ENCODE results near the gene SEMA6A. TPM values are rescaled to one million over a fixed set of nuclear protein-coding genes. Genes with fewer than 3 reads are reported as not detected.

Gene SEMA6A
- total RNA-seq, 3 donors from 2014 or later = 33.9 to 40.3 (median 35.6) TPM

- Histone ChIP-seq H3K9me3 (no peaks in the 10 kb centered on the region), H3K4me3 (no peak overlapping the region), H3K4me1 (no peaks in the 10 kb centered on the region), H3K27ac (no peak overlapping the region), H3K27me3 (no peaks in the 10 kb centered on the region), H3K36me3 (no peaks in the 10 kb centered on the region)
- TF ChIP-seq POLR2AphosphoS5 (IDR thresholded peaks at IDR 0.05) = no peak
- no peak for TF ChIP-seq CTCF (IDR thresholded peaks at IDR 0.05)
- TF ChIP-seq POLR2A (IDR thresholded peaks at IDR 0.05) = no peak
- DNase-seq (ENCODE audit: low spot score in 2 of 2) = no peak
- intact Hi-C loops (cut with DNase I; ENCODE audit: low total_unique reads) = no loop called here
These were observed 69.9 kb downstream of the SEMA6A start for GRCh38 chr5:116504593-116505166.

- no peak for TF ChIP-seq POLR2AphosphoS5 (IDR thresholded peaks at IDR 0.05)
- TF ChIP-seq POLR2A (IDR thresholded peaks at IDR 0.05) = no peak
- no peak for TF ChIP-seq CTCF (IDR thresholded peaks at IDR 0.05)
- no peaks in the 10 kb centered on the region for H3K9me3 ChIP-seq
- H3K4me1 ChIP-seq = no peaks in the 10 kb centered on the region
- intact Hi-C loops (cut with DNase I; ENCODE audit: low total_unique reads) = no loop called here
- no peaks in the 10 kb centered on the region for H3K27me3 ChIP-seq
- H3K4me3 ChIP-seq = no peak overlapping the region
- no peak overlapping the region for H3K27ac ChIP-seq
- no peak for DNase-seq (ENCODE audit: low spot score in 2 of 2)
- no peaks in the 10 kb centered on the region for H3K36me3 ChIP-seq
These were observed 72.0 kb downstream of the SEMA6A start for GRCh38 chr5:116502616-116503015.

- Histone ChIP-seq H3K36me3 (no peaks in the 10 kb centered on the region), H3K27me3 (no peaks in the 10 kb centered on the region), H3K4me3 (no peak overlapping the region), H3K27ac (no peak overlapping the region), H3K9me3 (no peaks in the 10 kb centered on the region), H3K4me1 (no peaks in the 10 kb centered on the region)
- intact Hi-C loops (cut with DNase I; ENCODE audit: low total_unique reads) = no loop called here
- DNase-seq (ENCODE audit: low spot score in 2 of 2) = no peak
- no peak for TF ChIP-seq POLR2A (IDR thresholded peaks at IDR 0.05)
- TF ChIP-seq POLR2AphosphoS5 (IDR thresholded peaks at IDR 0.05) = no peak
- TF ChIP-seq CTCF (IDR thresholded peaks at IDR 0.05) = no peak
These were observed 72.5 kb downstream of the SEMA6A start for GRCh38 chr5:116502138-116502537.

- intact Hi-C loops (cut with DNase I; ENCODE audit: low total_unique reads) = no loop called here
- no peaks in the 10 kb centered on the region for H3K9me3 ChIP-seq
- no peak overlapping the region for H3K27ac ChIP-seq
- H3K27me3 ChIP-seq = no peaks in the 10 kb centered on the region
- peaks cover 7% of the 10 kb centered on the region for H3K36me3 ChIP-seq
- TF ChIP-seq POLR2A (IDR thresholded peaks at IDR 0.05) (no peak), POLR2AphosphoS5 (IDR thresholded peaks at IDR 0.05) (no peak), CTCF (IDR thresholded peaks at IDR 0.05) (no peak)
- DNase-seq (ENCODE audit: low spot score in 2 of 2) = no peak
- H3K4me3 ChIP-seq = no peak overlapping the region
- H3K4me1 ChIP-seq = no peaks in the 10 kb centered on the region
These were observed 76.0 kb downstream of the SEMA6A start for GRCh38 chr5:116498503-116499048.

- Histone ChIP-seq H3K4me3 (no peak overlapping the region), H3K4me1 (no peaks in the 10 kb centered on the region), H3K36me3 (peaks cover 7% of the 10 kb centered on the region), H3K27me3 (no peaks in the 10 kb centered on the region), H3K9me3 (no peaks in the 10 kb centered on the region), H3K27ac (no peak overlapping the region)
- TF ChIP-seq POLR2AphosphoS5 (IDR thresholded peaks at IDR 0.05) (no peak), CTCF (IDR thresholded peaks at IDR 0.05) (no peak), POLR2A (IDR thresholded peaks at IDR 0.05) (no peak)
- no peak for DNase-seq (ENCODE audit: low spot score in 2 of 2)
- intact Hi-C loops (cut with DNase I; ENCODE audit: low total_unique reads) = no loop called here
These were observed 77.0 kb downstream of the SEMA6A start for GRCh38 chr5:116497631-116498030.

All from breast epithelium (tissue), 4 donors.